ENCODE data around the gene FASN.

DNA sequence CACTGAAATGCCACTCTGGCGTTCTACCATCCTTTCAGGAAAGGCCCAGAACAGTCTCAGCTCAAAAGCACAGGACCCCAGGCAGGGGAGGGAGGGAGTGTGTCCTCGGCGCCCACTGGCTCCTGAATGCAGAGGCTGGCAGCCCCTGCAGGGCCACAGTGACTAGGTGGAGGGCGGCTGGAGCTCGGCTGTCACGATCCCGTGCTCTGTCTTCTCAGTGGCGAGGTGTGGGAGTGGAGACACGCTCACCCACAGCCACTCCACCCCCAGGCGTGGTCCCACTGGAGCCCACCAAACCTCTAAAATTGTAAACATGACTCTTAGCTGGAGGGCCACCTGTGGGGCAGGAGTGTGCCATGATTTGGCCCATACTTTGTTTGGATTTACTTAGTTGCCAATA is 16.4 kb upstream of the FASN start:
- no peak for TF ChIP-seq EZH2 (IDR thresholded peaks at IDR 0.05; ENCODE audit: insufficient read depth, poor library complexity, severe bottlenecking)
- TF ChIP-seq EZH2phosphoT487 (IDR thresholded peaks at IDR 0.05; ENCODE audit: insufficient read depth, low read depth) = no peak

Measured in GM23248 (cell line).